Kidney epithelial cell (primary cell): Measurements from ENCODE around the gene GARNL3. TPM values are rescaled to one million over a fixed set of nuclear protein-coding genes. Genes with fewer than 3 reads are reported as not detected.

Experiments used
- DNase-seq: peaks from one replicate; pipeline ENCODE4 v3.0.0-alpha.2; 2010; ENCODE audit warnings: low read depth
- H3K27me3 ChIP-seq: 2 replicates; pipeline ENCODE4 v1.6.0; 2011; ENCODE audit warnings: low read length; ENCODE audit not compliant: control insufficient read depth, insufficient read depth
- H3K36me3 ChIP-seq: 2 replicates; pipeline ENCODE4 v1.5.1; 2011; ENCODE audit warnings: low read length; ENCODE audit not compliant: control insufficient read depth, insufficient read depth
- H3K4me3 ChIP-seq: 2 replicates; pipeline ENCODE4 v1.5.1; 2011; ENCODE audit warnings: low read depth, mild to moderate bottlenecking, control low read depth, low read length
- total RNA-seq: library from RNA; depleted of rRNA; stranded (reverse); fragments of >200 nt; gene quantifications from 2 replicates; pipeline ENCODE4 v1.2.3, GENCODE V29; 2015
- TF ChIP-seq, protein P1 (sequence below): IDR thresholded peaks from 2 replicates; pipeline ENCODE4 v1.5.1; 2011; ENCODE audit warnings: mild to moderate bottlenecking, moderate library complexity, low read length, control low read depth, inconsistent platforms; ENCODE audit not compliant: insufficient read depth, poor library complexity, severe bottlenecking

Gene GARNL3
- total RNA-seq, 1 donor from 2014 or later: 5.3 TPM

DNA sequence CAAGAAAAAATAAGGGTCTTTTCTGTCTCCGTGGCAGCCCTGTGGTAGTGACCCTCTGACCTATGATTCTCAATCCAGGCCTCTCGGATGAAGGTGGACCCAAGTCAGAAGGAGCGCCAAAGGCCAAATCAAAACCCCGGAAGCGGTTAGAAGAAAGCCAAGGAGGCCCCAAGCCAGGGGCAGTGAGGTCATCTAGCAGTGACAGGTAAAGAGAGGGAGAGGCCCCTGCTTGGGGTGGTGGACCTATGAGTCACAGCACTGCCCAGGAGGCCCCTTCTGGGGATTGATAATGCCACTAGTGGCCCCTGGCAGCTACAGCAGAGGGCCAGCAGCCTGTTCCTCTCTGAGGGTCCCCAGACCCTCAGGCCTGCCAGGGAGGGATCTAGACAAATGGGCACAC lies 126.0 kb downstream of the GARNL3 start:
- no peaks in the 10 kb centered on the region for H3K36me3 ChIP-seq
- TF ChIP-seq, protein P1, sequence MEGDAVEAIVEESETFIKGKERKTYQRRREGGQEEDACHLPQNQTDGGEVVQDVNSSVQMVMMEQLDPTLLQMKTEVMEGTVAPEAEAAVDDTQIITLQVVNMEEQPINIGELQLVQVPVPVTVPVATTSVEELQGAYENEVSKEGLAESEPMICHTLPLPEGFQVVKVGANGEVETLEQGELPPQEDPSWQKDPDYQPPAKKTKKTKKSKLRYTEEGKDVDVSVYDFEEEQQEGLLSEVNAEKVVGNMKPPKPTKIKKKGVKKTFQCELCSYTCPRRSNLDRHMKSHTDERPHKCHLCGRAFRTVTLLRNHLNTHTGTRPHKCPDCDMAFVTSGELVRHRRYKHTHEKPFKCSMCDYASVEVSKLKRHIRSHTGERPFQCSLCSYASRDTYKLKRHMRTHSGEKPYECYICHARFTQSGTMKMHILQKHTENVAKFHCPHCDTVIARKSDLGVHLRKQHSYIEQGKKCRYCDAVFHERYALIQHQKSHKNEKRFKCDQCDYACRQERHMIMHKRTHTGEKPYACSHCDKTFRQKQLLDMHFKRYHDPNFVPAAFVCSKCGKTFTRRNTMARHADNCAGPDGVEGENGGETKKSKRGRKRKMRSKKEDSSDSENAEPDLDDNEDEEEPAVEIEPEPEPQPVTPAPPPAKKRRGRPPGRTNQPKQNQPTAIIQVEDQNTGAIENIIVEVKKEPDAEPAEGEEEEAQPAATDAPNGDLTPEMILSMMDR: no peak
- no peak overlapping the region for H3K4me3 ChIP-seq
- no peak for DNase-seq
- H3K27me3 ChIP-seq: no peaks in the 10 kb centered on the region

DNA sequence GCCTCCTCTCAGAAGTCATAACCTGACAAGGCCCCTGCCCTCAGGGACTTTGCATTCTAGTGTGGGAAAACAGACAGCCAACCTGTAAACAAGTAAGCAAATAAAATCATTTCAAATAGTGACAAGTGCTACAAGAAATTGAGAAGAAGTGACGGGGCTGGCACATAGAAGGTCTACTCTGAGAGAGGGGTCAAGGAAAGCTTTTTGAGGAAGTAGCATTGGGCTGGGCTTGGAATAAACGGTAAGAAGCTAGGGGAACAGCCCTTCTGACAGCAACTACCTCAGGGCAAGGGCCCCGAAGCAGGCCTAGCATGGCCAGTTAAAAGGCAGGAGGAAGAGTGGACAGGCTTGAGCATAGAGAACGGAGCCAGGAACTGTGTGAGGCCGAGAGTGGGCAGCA lies 127.6 kb downstream of the GARNL3 start:
- TF ChIP-seq, protein P1: no peak
- no peaks in the 10 kb centered on the region for H3K27me3 ChIP-seq
- no peak for DNase-seq
- H3K36me3 ChIP-seq: no peaks in the 10 kb centered on the region
- no peak overlapping the region for H3K4me3 ChIP-seq

DNA sequence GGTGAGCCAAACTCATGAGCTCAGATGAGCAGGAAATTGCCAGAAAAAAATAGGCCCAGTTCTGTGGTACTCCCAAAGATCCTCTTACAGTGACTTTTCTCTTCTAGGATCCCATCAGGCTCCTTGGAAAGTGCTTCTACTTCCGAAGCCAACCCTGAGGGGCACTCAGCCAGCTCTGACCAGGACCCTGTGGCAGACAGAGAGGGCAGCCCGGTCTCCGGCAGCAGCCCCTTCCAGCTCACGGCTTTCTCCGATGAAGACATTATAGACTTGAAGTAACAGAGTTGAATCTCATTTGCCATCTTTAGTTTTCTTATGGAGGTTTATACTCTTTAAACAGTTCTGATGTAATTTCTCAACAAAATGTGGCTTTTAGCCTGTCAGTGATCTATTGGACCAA lies 128.4 kb downstream of the GARNL3 start:
- TF ChIP-seq, protein P1: no peak
- DNase-seq: no peak
- Histone ChIP-seq H3K4me3 (no peak overlapping the region), H3K27me3 (no peaks in the 10 kb centered on the region), H3K36me3 (no peaks in the 10 kb centered on the region)

DNA sequence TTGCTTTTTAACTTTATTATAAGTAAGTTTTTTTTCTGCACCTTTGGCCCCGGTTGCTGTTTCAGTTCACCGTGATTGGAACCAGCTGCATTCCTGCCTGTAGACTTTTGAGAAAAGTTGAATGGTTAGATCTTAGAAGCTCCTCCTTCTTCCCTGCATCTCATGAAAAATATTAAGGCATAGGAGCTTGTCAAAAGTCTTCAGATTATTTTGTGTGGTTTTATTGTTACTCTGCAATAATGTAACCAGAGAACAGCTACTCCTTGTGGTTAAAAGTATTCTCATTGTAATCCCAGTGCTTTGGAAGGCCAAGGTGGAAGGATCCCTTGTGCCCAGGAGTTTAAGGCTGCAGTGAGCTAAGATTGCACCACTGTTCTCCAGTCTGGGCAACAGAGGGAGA lies 129.1 kb downstream of the GARNL3 start:
- TF ChIP-seq, protein P1: no peak
- Histone ChIP-seq H3K4me3 (no peak overlapping the region), H3K36me3 (no peaks in the 10 kb centered on the region), H3K27me3 (no peaks in the 10 kb centered on the region)
- no peak for DNase-seq

DNA sequence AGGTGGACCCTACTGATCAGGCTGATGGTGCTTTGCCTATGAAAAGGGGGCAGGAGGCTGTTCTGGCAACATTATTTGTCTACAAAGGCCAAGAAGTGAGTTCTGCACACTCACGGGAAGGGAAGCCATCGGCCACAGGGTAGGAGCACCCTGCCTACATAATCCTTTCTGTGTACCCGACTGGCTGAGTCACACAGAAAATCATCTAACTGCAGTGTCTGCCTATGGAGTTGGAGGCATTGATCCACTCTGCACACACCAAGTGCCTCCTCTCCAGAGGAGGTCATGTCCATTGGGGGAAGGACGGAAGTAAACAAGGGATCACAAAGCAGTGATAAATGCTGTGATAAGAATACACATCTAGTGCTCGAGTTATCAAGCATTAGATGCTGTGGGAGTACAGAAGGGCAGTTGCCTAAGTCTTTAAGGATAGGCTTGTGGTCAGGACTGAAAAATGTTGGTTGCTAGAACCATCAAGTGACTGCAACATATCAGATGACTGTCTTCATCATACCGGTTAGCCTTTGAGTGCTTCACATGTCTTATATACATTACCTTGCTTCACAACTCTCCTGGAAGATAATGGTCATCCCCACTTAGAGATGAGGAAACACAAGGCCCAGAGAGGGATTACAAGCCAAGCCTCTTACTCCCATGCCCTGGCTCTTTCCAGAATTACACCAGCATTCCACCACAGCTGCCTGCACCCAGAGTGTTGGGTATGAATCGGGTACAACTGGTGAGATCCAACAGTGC lies 131.1 kb downstream of the GARNL3 start:
- no peak overlapping the region for H3K4me3 ChIP-seq
- DNase-seq: no peak
- TF ChIP-seq, protein P1: no peak
- no peaks in the 10 kb centered on the region for H3K36me3 ChIP-seq
- no peaks in the 10 kb centered on the region for H3K27me3 ChIP-seq
